SK-N-SH (cell line): ENCODE results near the gene PTPN12.

Experiments used
- FOSL2 ChIP-seq: IDR thresholded peaks from 2 replicates; pipeline ENCODE4 v1.4.0; 2012; ENCODE audit warnings: low read depth, mild to moderate bottlenecking, moderate library complexity, borderline replicate concordance
- NFIC ChIP-seq: IDR thresholded peaks from 2 replicates; pipeline ENCODE4 v1.4.0; 2012; ENCODE audit warnings: borderline replicate concordance
- REST ChIP-seq: IDR thresholded peaks from 2 replicates; pipeline ENCODE4 v1.6.1; 2012; ENCODE audit warnings: mild to moderate bottlenecking, low read depth, low read length, moderate library complexity
- SIN3A ChIP-seq: IDR thresholded peaks from 2 replicates; pipeline ENCODE4 v1.6.1; 2012; ENCODE audit warnings: low read depth, mild to moderate bottlenecking, low read length, moderate library complexity, borderline replicate concordance
- YY1 ChIP-seq: IDR thresholded peaks from 2 replicates; pipeline ENCODE4 v1.4.0; 2012; ENCODE audit warnings: low read depth, mild to moderate bottlenecking
- TF ChIP-seq, protein P1 (sequence below): fragments of 200-600 bp; sonication (generic); IDR thresholded peaks from 2 replicates; pipeline ENCODE4 v1.6.1; 2017; ENCODE audit warnings: antibody characterized with exemption, mild to moderate bottlenecking, moderate library complexity

DNA sequence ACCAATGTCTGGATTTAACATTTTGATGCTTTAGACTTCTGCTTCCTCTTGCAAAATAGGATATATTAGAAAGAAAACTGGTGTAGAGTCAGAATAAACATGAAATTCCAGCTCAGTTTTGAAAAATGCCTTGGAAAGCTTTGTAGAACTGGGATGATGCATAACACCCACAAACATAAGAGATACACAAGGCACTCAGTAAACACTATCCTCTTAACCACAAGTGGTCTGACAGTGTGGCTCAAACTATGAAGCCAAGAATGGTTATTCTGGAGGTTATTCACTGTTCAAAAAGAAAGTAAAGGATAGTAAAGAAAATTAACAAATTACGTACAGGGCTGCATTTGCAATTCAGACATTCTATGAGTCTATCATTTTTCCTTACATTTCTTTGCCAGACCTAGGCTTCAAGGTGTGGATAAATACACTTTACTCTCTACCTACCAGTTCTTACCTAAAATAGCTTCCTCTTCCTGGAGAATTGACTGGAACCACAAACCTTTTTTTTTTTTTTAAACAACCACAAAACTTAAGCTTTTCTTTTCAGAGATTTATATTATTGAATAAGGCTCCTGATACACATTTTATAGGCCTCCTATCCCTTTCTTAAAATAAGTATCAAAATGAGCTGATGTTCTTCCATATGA lies 150.1 kb downstream of the PTPN12 start:
- TF ChIP-seq YY1 (no peak), REST (no peak), FOSL2 (no peak), NFIC (no peak), SIN3A (no peak)
- TF ChIP-seq, protein P1, sequence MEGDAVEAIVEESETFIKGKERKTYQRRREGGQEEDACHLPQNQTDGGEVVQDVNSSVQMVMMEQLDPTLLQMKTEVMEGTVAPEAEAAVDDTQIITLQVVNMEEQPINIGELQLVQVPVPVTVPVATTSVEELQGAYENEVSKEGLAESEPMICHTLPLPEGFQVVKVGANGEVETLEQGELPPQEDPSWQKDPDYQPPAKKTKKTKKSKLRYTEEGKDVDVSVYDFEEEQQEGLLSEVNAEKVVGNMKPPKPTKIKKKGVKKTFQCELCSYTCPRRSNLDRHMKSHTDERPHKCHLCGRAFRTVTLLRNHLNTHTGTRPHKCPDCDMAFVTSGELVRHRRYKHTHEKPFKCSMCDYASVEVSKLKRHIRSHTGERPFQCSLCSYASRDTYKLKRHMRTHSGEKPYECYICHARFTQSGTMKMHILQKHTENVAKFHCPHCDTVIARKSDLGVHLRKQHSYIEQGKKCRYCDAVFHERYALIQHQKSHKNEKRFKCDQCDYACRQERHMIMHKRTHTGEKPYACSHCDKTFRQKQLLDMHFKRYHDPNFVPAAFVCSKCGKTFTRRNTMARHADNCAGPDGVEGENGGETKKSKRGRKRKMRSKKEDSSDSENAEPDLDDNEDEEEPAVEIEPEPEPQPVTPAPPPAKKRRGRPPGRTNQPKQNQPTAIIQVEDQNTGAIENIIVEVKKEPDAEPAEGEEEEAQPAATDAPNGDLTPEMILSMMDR = no peak
